Hepatocyte (in vitro differentiated cells): ENCODE results near the gene DBT.

ENCODE experiments used
- CTCF ChIP-seq: fragments of 200-600 bp; sonication (generic); IDR thresholded peaks from 2 replicates; pipeline ENCODE4 v1.5.1; 2016; ENCODE audit warnings: antibody characterized with exemption, mild to moderate bottlenecking; ENCODE audit not compliant: poor library complexity
- EZH2 ChIP-seq: fragments of 200-600 bp; sonication (generic); IDR thresholded peaks from 2 replicates; pipeline ENCODE4 v1.6.1; 2016; ENCODE audit warnings: antibody characterized with exemption, mild to moderate bottlenecking, borderline replicate concordance
- EZH2phosphoT487 ChIP-seq: fragments of 200-600 bp; sonication (generic); IDR thresholded peaks from one replicate; pipeline ENCODE4 v1.6.1; 2018; ENCODE audit warnings: antibody characterized with exemption, mild to moderate bottlenecking, low read depth, moderate library complexity; ENCODE audit not compliant: unreplicated experiment, severe bottlenecking

- TF ChIP-seq CTCF (no peak), EZH2 (no peak), EZH2phosphoT487 (no peak)
Observed at GRCh38 chr1:100162881-100163280, 86.8 kb downstream of the DBT start.
